ENCODE results near the gene GNG12.

DNA sequence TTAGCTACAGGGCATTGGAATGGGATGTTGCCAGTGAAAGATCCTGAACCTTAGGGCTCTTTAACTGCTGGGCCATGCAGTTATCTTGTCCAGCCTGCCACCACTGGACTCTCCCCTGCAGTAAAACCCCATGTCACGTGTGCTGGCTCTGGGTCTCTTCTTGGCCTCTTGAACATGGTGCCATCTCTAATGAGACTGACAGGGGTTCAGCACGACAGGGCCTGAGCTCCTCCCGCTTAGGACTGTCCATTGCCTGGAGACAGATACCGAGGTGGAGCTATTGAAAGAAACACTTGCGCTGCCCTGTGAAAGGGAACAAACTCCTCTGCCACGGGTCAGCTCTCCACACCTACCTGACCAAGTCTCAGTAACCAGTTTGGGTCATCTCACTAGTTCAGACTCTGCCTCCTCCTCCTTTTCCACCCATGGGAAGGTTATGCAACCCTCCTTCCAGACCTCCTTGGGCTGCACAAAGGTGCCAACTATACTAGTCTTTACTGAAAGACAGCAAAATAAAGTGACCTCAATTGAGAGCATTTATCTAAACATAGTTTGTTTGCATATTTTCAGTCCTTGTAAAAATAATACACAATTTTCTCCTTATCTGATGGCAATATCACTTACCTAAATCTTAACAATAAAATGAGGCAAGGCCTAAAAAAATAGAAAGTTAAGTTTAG, 66.0 kb downstream of the GNG12 start:
- TF ChIP-seq, protein P1, sequence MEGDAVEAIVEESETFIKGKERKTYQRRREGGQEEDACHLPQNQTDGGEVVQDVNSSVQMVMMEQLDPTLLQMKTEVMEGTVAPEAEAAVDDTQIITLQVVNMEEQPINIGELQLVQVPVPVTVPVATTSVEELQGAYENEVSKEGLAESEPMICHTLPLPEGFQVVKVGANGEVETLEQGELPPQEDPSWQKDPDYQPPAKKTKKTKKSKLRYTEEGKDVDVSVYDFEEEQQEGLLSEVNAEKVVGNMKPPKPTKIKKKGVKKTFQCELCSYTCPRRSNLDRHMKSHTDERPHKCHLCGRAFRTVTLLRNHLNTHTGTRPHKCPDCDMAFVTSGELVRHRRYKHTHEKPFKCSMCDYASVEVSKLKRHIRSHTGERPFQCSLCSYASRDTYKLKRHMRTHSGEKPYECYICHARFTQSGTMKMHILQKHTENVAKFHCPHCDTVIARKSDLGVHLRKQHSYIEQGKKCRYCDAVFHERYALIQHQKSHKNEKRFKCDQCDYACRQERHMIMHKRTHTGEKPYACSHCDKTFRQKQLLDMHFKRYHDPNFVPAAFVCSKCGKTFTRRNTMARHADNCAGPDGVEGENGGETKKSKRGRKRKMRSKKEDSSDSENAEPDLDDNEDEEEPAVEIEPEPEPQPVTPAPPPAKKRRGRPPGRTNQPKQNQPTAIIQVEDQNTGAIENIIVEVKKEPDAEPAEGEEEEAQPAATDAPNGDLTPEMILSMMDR (IDR thresholded peaks at IDR 0.05): no peak
- no peak for TF ChIP-seq EZH2 (IDR thresholded peaks at IDR 0.05; ENCODE audit: borderline replicate concordance, insufficient read depth, low read depth, low read length, poor library complexity, severe bottlenecking)
